OCI-LY3 (cell line): ENCODE data around the gene NT5M.

Experiments
- H2AFZ ChIP-seq: fragments of 200-600, 300-600 bp; shearing (Covaris generic); 2 replicates; pipeline ENCODE4 v1.6.0; 2014; ENCODE audit warnings: antibody characterized with exemption, low read depth, low read length
- H3K27ac ChIP-seq: fragments of 200-600, 300-600 bp; sonication (generic); 2 replicates; pipeline ENCODE4 v1.5.1; 2014; ENCODE audit warnings: mild to moderate bottlenecking, low read length, moderate library complexity, mixed read lengths
- H3K27me3 ChIP-seq: fragments of 200-600, 300-600 bp; sonication (generic); 2 replicates; pipeline ENCODE4 v1.6.1; 2014; ENCODE audit warnings: low read depth, low read length, mixed read lengths
- H3K36me3 ChIP-seq: fragments of 200-600, 300-600 bp; sonication (generic); replicated peaks from 2 replicates; pipeline ENCODE3; 2014; ENCODE audit warnings: low read depth, low read length, mixed read lengths
- H3K4me1 ChIP-seq: fragments of 300-600, 200-600 bp; sonication (generic); 2 replicates; pipeline ENCODE4 v1.6.1; 2014; ENCODE audit warnings: low read length, mixed read lengths
- H3K4me2 ChIP-seq: fragments of 200-600, 300-600 bp; sonication (generic); 2 replicates; pipeline ENCODE4 v1.6.1; 2014; ENCODE audit warnings: low read length, mixed read lengths
- H3K4me3 ChIP-seq: fragments of 300-600, 200-600 bp; sonication (generic); 2 replicates; pipeline ENCODE4 v1.5.1; 2014; ENCODE audit warnings: antibody characterized with exemption, mild to moderate bottlenecking, low read length, moderate library complexity
- H3K79me2 ChIP-seq: fragments of 300-600, 200-600 bp; shearing (Covaris generic); 2 replicates; pipeline ENCODE4 v1.6.1; 2014; ENCODE audit warnings: mild to moderate bottlenecking, low read length, mixed read lengths
- H3K9ac ChIP-seq: fragments of 300-600, 200-600 bp; shearing (Covaris generic); 2 replicates; pipeline ENCODE4 v1.6.0; 2014; ENCODE audit warnings: mild to moderate bottlenecking, low read length, moderate library complexity
- H3K9me3 ChIP-seq: fragments of 200-600, 300-600 bp; shearing (Covaris generic); 2 replicates; pipeline ENCODE4 v1.6.1; 2014; ENCODE audit warnings: low read length, mixed read lengths; ENCODE audit not compliant: insufficient read depth
- H4K20me1 ChIP-seq: fragments of 200-600, 300-600 bp; sonication (generic); 2 replicates; pipeline ENCODE4 v1.6.1; 2016; ENCODE audit warnings: low read length, mixed read lengths; ENCODE audit not compliant: insufficient read depth
- CTCF ChIP-seq: fragments of 200-600, 300-600 bp; sonication (generic); IDR thresholded peaks from 2 replicates; pipeline ENCODE4 v1.5.1; 2014; ENCODE audit warnings: antibody characterized with exemption, low read length, low read depth
- EZH2phosphoT487 ChIP-seq: fragments of 200-600 bp; shearing (Covaris generic); IDR thresholded peaks from 2 replicates; pipeline ENCODE4 v1.6.1; 2018; ENCODE audit warnings: antibody characterized with exemption, mixed run types, low read depth

NT5M gene

GRCh38 chr17:17391668-17392370, 88.6 kb downstream of the NT5M start:
- Histone ChIP-seq H3K27ac (no peak overlapping the region), H3K9ac (no peak overlapping the region), H3K79me2 (no peaks in the 10 kb centered on the region), H3K36me3 (no peaks in the 10 kb centered on the region), H3K4me3 (no peak overlapping the region), H4K20me1 (no peaks in the 10 kb centered on the region), H3K9me3 (no peaks in the 10 kb centered on the region), H3K27me3 (no peaks in the 10 kb centered on the region), H2AFZ (no peak overlapping the region), H3K4me1 (peaks cover 7% of the 10 kb centered on the region), H3K4me2 (no peak overlapping the region)
- no peak for TF ChIP-seq CTCF
- TF ChIP-seq EZH2phosphoT487, result no peak

GRCh38 chr17:17393976-17394375, 90.8 kb downstream of the NT5M start:
- Histone ChIP-seq H2AFZ (no peak overlapping the region), H3K27ac (no peak overlapping the region), H3K79me2 (no peaks in the 10 kb centered on the region), H3K4me1 (no peaks in the 10 kb centered on the region), H3K9me3 (no peaks in the 10 kb centered on the region), H3K9ac (no peak overlapping the region), H4K20me1 (no peaks in the 10 kb centered on the region), H3K36me3 (no peaks in the 10 kb centered on the region), H3K4me2 (no peak overlapping the region), H3K4me3 (no peak overlapping the region), H3K27me3 (no peaks in the 10 kb centered on the region)
- no peak for TF ChIP-seq EZH2phosphoT487
- TF ChIP-seq CTCF, result no peak

DNA sequence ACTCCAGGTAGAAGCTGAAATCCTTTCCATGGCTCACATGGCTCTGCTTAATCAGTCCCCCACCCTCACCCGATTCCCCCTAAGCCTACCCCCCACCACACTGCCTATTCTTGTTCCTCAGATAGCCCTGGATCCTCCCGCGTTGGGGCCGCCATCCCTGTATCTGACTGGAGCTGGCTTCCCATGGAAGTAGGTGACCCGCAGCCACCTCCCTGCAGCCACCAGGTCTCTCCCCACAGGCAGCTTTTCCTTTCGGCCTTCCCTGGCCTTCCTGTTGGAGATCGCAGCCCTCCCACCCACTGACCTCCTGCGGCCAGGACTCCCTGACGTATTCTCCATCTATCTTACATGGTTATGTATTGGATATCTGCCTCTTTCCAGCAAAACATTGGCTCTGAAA, 91.3 kb downstream of the NT5M start:
- H4K20me1 ChIP-seq, result no peaks in the 10 kb centered on the region

DNA sequence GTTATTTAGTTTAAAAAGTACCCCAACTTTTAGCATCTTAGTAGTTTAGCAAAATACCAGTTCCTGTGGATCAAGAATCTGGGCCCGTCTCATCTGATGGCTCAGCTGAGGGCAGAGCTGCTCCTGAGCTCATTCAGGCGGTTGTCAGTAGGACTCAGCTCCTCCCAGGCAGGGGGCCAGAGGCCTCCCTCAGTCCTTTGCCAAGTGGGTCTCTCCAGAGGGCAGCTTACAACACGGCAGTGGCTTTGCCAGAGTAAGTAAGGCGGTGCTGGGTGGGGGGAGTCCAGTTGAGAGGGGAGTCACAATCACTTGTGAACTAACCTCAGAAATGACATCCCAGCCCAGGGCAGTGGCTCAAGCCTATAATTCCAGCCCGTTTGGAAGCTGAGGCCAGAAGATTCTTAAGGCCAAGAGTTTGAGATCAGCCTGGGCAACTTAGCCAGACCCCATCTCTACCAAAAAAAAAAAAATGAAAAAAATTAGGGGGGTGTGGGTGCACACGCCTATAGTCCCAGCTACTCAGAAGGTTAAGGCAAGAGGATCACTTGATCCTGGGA, 92.2 kb downstream of the NT5M start:
- TF ChIP-seq CTCF (no peak), EZH2phosphoT487 (no peak)
- no peak overlapping the region for H3K27ac ChIP-seq
- H3K4me1 ChIP-seq, result no peaks in the 10 kb centered on the region
- no peaks in the 10 kb centered on the region for H3K9me3 ChIP-seq
- H3K27me3 ChIP-seq, result no peaks in the 10 kb centered on the region
- no peaks in the 10 kb centered on the region for H4K20me1 ChIP-seq
- H3K4me2 ChIP-seq, result no peak overlapping the region
- H3K4me3 ChIP-seq, result no peak overlapping the region
- no peaks in the 10 kb centered on the region for H3K79me2 ChIP-seq
- no peak overlapping the region for H2AFZ ChIP-seq
- no peaks in the 10 kb centered on the region for H3K36me3 ChIP-seq
- H3K9ac ChIP-seq, result no peak overlapping the region

More for the DNA sequence above, 91.3 kb downstream of the NT5M start:
- no peaks in the 10 kb centered on the region for H3K9me3 ChIP-seq
- H3K27ac ChIP-seq, result no peak overlapping the region
- no peaks in the 10 kb centered on the region for H3K79me2 ChIP-seq
- TF ChIP-seq EZH2phosphoT487, result no peak
- TF ChIP-seq CTCF, result no peak
- H3K36me3 ChIP-seq, result no peaks in the 10 kb centered on the region
- H3K4me2 ChIP-seq, result no peak overlapping the region
- H2AFZ ChIP-seq, result no peak overlapping the region
- H3K9ac ChIP-seq, result no peak overlapping the region
- H3K4me1 ChIP-seq, result no peaks in the 10 kb centered on the region
- H3K27me3 ChIP-seq, result no peaks in the 10 kb centered on the region
- H3K4me3 ChIP-seq, result no peak overlapping the region
